GM12878 (cell line): ENCODE data around the gene MAML2. TPM values are rescaled to one million over a fixed set of nuclear protein-coding genes. Genes with fewer than 3 reads are reported as not detected.

Experiments used
- BRCA1 ChIP-seq: IDR thresholded peaks from 2 replicates; pipeline ENCODE4 v1.6.1; 2011; ENCODE audit warnings: low read depth, low read length, improper control_type of control experiment
- EED ChIP-seq: sonication (generic); IDR thresholded peaks from 2 replicates; pipeline ENCODE4 v1.6.1; 2016; ENCODE audit warnings: antibody characterized with exemption, low read depth
- EP300 ChIP-seq, 2 experiments: fragments of 150-350 bp in 1 of 2; IDR thresholded peaks; 2 replicates each; pipeline ENCODE4 v1.6.1; 2011 to 2012; ENCODE audit warnings: low read depth in 2 of 2, low read length in 2 of 2, borderline replicate concordance in 1 of 2, improper control_type of control experiment in 1 of 2, inconsistent platforms in 1 of 2; ENCODE audit not compliant: control insufficient read depth in 1 of 2
- IKZF1 ChIP-seq: fragments of 450-650 bp; conservative IDR thresholded peaks from 2 replicates; pipeline ENCODE4 v1.6.1; 2017; ENCODE audit warnings: antibody characterized with exemption, mild to moderate bottlenecking
- KLF5 ChIP-seq: fragments of 450-650 bp; IDR thresholded peaks from 2 replicates; pipeline ENCODE4 v1.6.1; 2014; ENCODE audit warnings: mild to moderate bottlenecking; ENCODE audit not compliant: partially characterized antibody
- LARP7 ChIP-seq: fragments of 450-650 bp; IDR thresholded peaks from 2 replicates; pipeline ENCODE4 v1.6.1; 2017; ENCODE audit warnings: mild to moderate bottlenecking
- MEF2A ChIP-seq: IDR thresholded peaks from 2 replicates; pipeline ENCODE4 v1.6.1; 2011; ENCODE audit warnings: low read depth, mild to moderate bottlenecking, low read length, moderate library complexity; ENCODE audit not compliant: insufficient read depth
- MYB ChIP-seq: fragments of 150-350 bp; IDR thresholded peaks from 2 replicates; pipeline ENCODE4 v1.6.1; 2014; ENCODE audit warnings: mild to moderate bottlenecking, low read depth, low read length, borderline replicate concordance
- NFIC ChIP-seq: IDR thresholded peaks from 2 replicates; pipeline ENCODE4 v1.6.1; 2012; ENCODE audit warnings: low read depth, mild to moderate bottlenecking, inconsistent platforms, low read length, moderate library complexity
- NRF1 ChIP-seq: conservative IDR thresholded peaks from 2 replicates; pipeline ENCODE4 v1.6.1; 2011; ENCODE audit warnings: mild to moderate bottlenecking, low read depth, low read length, improper control_type of control experiment
- PML ChIP-seq: IDR thresholded peaks from 2 replicates; pipeline ENCODE4 v1.6.1; 2012; ENCODE audit warnings: low read length, inconsistent platforms
- POU2F2 ChIP-seq: IDR thresholded peaks from 3 replicates; pipeline ENCODE4 v1.6.1; 2011; ENCODE audit warnings: low read depth, mild to moderate bottlenecking, low read length, borderline replicate concordance
- RAD21 ChIP-seq: IDR thresholded peaks from 2 replicates; pipeline ENCODE4 v1.6.1; 2011; ENCODE audit warnings: mild to moderate bottlenecking, low read depth, low read length, moderate library complexity; ENCODE audit not compliant: insufficient read depth
- RAD51 ChIP-seq: fragments of 450-650 bp; IDR thresholded peaks from 2 replicates; pipeline ENCODE4 v1.6.1; 2016; ENCODE audit warnings: moderate library complexity, mild to moderate bottlenecking, inconsistent platforms
- SIN3A ChIP-seq: IDR thresholded peaks from 2 replicates; pipeline ENCODE4 v1.6.1; 2012; ENCODE audit warnings: low read depth, low read length, improper control_type of control experiment
- SIX5 ChIP-seq: IDR thresholded peaks from 2 replicates; pipeline ENCODE4 v1.6.1; 2011; ENCODE audit warnings: mild to moderate bottlenecking, low read depth, low read length, moderate library complexity; ENCODE audit not compliant: severe bottlenecking
- SMAD1 ChIP-seq: fragments of 450-650 bp; IDR thresholded peaks from 2 replicates; pipeline ENCODE4 v1.6.1; 2018; ENCODE audit warnings: mild to moderate bottlenecking, low read depth; ENCODE audit not compliant: partially characterized antibody
- SMC3 ChIP-seq: IDR thresholded peaks from 2 replicates; pipeline ENCODE4 v1.6.1; 2011; ENCODE audit warnings: low read length, improper control_type of control experiment, borderline replicate concordance
- SP1 ChIP-seq: IDR thresholded peaks from one replicate; pipeline ENCODE4 v1.6.1; 2011; ENCODE audit warnings: low read depth, low read length
- SPI1 ChIP-seq: IDR thresholded peaks from 2 replicates; pipeline ENCODE4 v1.6.1; 2011; ENCODE audit warnings: low read depth, mild to moderate bottlenecking, low read length, moderate library complexity, borderline replicate concordance; ENCODE audit not compliant: insufficient read depth
- SREBF1 ChIP-seq: IDR thresholded peaks from 2 replicates; pipeline ENCODE4 v1.6.1; 2012; ENCODE audit warnings: mild to moderate bottlenecking, low read length
- SUPT20H ChIP-seq: IDR thresholded peaks from 2 replicates; pipeline ENCODE4 v1.6.1; 2011; ENCODE audit warnings: low read depth, mild to moderate bottlenecking, low read length, moderate library complexity, borderline replicate concordance; ENCODE audit not compliant: control insufficient read depth
- TAF1 ChIP-seq: IDR thresholded peaks from 2 replicates; pipeline ENCODE4 v1.6.1; 2011; ENCODE audit warnings: mild to moderate bottlenecking, low read depth, low read length, borderline replicate concordance
- TARDBP ChIP-seq: IDR thresholded peaks from 2 replicates; pipeline ENCODE4 v1.6.1; 2016; ENCODE audit warnings: borderline replicate concordance
- TCF12 ChIP-seq: IDR thresholded peaks from 2 replicates; pipeline ENCODE4 v1.6.1; 2011; ENCODE audit warnings: low read depth, mild to moderate bottlenecking, low read length
- WRNIP1 ChIP-seq: IDR thresholded peaks from 2 replicates; pipeline ENCODE4 v1.6.1; 2011; ENCODE audit warnings: low read depth, low read length, improper control_type of control experiment, borderline replicate concordance
- ZBTB40 ChIP-seq: fragments of 450-650 bp; IDR thresholded peaks from 2 replicates; pipeline ENCODE4 v1.6.1; 2016; ENCODE audit warnings: mild to moderate bottlenecking, moderate library complexity, borderline replicate concordance
- ZNF217 ChIP-seq: fragments of 450-650 bp; IDR thresholded peaks from 2 replicates; pipeline ENCODE4 v1.6.1; 2017; ENCODE audit warnings: antibody characterized with exemption, mild to moderate bottlenecking
- ZNF24 ChIP-seq: fragments of 450-650 bp; IDR thresholded peaks from 2 replicates; pipeline ENCODE4 v1.6.1; 2017; ENCODE audit warnings: antibody characterized with exemption, mild to moderate bottlenecking
- polyA plus RNA-seq, 11 experiments: library from polyadenylated mRNA; depleted of rRNA in 4 of 11; unstranded in 6 of 11; stranded (reverse) in 5 of 11; fragments of >200 nt; fragmentation: Nextera tagmentation in 4 of 11; fragmentation: Illumina TruSeq in 1 of 11; extraction: Ambion mirVana in 4 of 11; extraction: Trizol in 1 of 11; gene quantifications; 1 replicate in 1 of 11; 2 replicates in 10 of 11; pipeline versions ENCODE4 v1.2.1 to v1.2.3, GENCODE V29; 2011 to 2016; ENCODE audit warnings: inconsistent platforms in 2 of 11, missing spikeins in 2 of 11, low read depth in 1 of 11
- total RNA-seq, 4 experiments: library from RNA; depleted of rRNA in 3 of 4; stranded (reverse); fragments of >200 nt in 3 of 4; fragmentation: Illumina TruSeq in 1 of 4; extraction: Trizol in 1 of 4; gene quantifications; 2 replicates each; pipeline versions ENCODE4 v1.2.1 to v1.2.3, GENCODE V29; 2013 to 2021
- TF ChIP-seq, protein P1 (sequence below): fragments of 450-650 bp; IDR thresholded peaks from 2 replicates; pipeline ENCODE4 v1.6.1; 2016; ENCODE audit warnings: mild to moderate bottlenecking

The MAML2 gene
- total and polyA plus RNA-seq, 10 of the 15 experiments (the other 5 are each of a cell fraction or from before 2014, with no cell fraction given) = 2.5 to 15.1 (median 12.0) TPM

GRCh38 chr11:96254087-96254486 lies 88.9 kb downstream of the MAML2 start (continued):
- peak; percentile 19 to 62; a peak in 1 of 4 replicates for TF ChIP-seq EP300 (IDR thresholded peaks at IDR 0.05; ENCODE audit: borderline replicate concordance in 1 of 2, control insufficient read depth in 1 of 2, low read depth in 2 of 2, low read length in 2 of 2)
- TF ChIP-seq POU2F2 = peak; percentile 83; the same call in 2 of the 3 replicates
- TF ChIP-seq RAD51 = no peak
- TF ChIP-seq WRNIP1 = no peak
- TF ChIP-seq SPI1 = peak; percentile 63
- TF ChIP-seq SP1 = peak; percentile 32
- 0 out of 2 replicates have a peak, but pooled peaks have one; percentile 33 for TF ChIP-seq MYB
- no peak for TF ChIP-seq TCF12
- TF ChIP-seq RAD21 = peak; percentile 23; the same call in 1 of the 2 replicates
- TF ChIP-seq TARDBP = no peak
- no peak for TF ChIP-seq BRCA1
- no peak for TF ChIP-seq NRF1
- no peak for TF ChIP-seq LARP7
- TF ChIP-seq SMAD1 = no peak
- TF ChIP-seq IKZF1 = peak; percentile 89
- TF ChIP-seq SIX5 = no peak
- TF ChIP-seq, protein P1, sequence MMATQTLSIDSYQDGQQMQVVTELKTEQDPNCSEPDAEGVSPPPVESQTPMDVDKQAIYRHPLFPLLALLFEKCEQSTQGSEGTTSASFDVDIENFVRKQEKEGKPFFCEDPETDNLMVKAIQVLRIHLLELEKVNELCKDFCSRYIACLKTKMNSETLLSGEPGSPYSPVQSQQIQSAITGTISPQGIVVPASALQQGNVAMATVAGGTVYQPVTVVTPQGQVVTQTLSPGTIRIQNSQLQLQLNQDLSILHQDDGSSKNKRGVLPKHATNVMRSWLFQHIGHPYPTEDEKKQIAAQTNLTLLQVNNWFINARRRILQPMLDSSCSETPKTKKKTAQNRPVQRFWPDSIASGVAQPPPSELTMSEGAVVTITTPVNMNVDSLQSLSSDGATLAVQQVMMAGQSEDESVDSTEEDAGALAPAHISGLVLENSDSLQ = peak; percentile 26; the same call in 1 of the 2 replicates
- TF ChIP-seq KLF5 = no peak
- no peak; the same call in 1 of the 2 replicates for TF ChIP-seq ZNF217
- TF ChIP-seq ZNF24 = 0 out of 2 replicates have a peak, but pooled peaks have one; percentile 4
- no peak for TF ChIP-seq TAF1
- 0 out of 2 replicates have a peak, but pooled peaks have one; percentile 18 for TF ChIP-seq SMC3
- no peak for TF ChIP-seq ZBTB40
- TF ChIP-seq SIN3A = no peak
- peak; percentile 88 for TF ChIP-seq NFIC
- no peak for TF ChIP-seq SUPT20H
- peak; percentile 90 for TF ChIP-seq MEF2A
- TF ChIP-seq EED = peak; percentile 90
- no peak for TF ChIP-seq PML
- no peak for TF ChIP-seq SREBF1
